Cardiac ventricle fibroblast (primary cell): Measurements from ENCODE around the gene ERP29. TPM values are rescaled to one million over a fixed set of nuclear protein-coding genes. Genes with fewer than 3 reads are reported as not detected.

ENCODE experiments used
- total RNA-seq: library from RNA; depleted of rRNA; stranded (reverse); fragments of >200 nt; gene quantifications from 2 replicates; pipeline ENCODE4 v1.2.3, GENCODE V29; 2015

Gene ERP29
- total RNA-seq = 56.0 and 58.0 TPM in 2 replicates

DNA sequence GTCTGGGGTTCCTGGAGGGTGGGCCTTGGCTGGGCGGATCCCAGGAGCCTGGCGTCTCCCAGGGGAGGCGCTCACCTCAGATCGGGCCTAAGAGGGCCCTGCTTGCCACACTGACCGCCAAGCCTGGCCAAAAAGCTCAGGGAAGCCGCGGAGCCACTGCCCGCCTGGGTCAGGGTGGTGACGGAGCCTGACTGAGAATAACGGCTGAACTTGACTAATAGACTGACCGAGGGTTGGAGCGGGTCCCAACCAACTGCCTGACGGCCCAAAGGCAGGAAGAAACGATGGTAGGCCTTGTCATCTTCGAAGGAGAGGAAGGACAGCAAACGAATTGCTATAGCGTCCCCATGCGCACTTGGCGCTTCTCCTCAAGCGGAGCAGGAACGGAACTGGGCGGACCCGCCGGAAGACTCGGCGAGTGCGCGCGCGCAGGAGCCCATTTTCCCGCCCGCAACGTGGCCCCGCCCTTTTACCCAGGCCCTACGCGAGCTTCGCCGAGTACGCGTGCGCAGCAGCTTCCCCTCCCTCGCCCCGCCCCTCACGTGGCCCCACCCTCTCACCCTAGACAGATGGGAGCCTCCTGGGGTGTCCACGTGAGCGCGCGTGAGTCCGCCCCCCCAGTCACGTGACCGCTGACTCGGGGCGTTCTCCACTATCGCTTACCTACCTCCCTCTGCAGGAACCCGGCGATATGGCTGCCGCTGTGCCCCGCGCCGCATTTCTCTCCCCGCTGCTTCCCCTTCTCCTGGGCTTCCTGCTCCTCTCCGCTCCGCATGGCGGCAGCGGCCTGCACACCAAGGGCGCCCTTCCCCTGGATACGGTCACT, at the start of gene ERP29, which contains the start of gene TMEM116:
TSS of gene ERP29 (plus strand) at position 652 of the 826 bp plus-strand sequence. CDS start at position 692, 40 bp downstream.
TSS of gene TMEM116 (minus strand) at position 391 of the 826 bp plus-strand sequence. CDS start 7,895 bp downstream, outside the sequence.

Other genes starting within 250 kb of the ERP29 start
- gene ALDH2, start 246.5 kb upstream of the ERP29 start, total RNA-seq = 36.0 and 51.7 TPM in 2 replicates
- gene MAPKAPK5, start 171.2 kb upstream of the ERP29 start, total RNA-seq = 22.2 and 29.2 TPM in 2 replicates
- gene TMEM116, start 261 bp upstream of the ERP29 start, total RNA-seq = 3.9 and 8.5 TPM in 2 replicates
- 9.0 and 22.2 TPM in 2 replicates for gene NAA25, start 95.4 kb downstream of the ERP29 start, total RNA-seq
- 27.8 and 31.3 TPM in 2 replicates for gene TRAFD1, start 112.1 kb downstream of the ERP29 start, total RNA-seq